ENCODE measurements around the gene GPR42.

Gene GPR42, protein sequence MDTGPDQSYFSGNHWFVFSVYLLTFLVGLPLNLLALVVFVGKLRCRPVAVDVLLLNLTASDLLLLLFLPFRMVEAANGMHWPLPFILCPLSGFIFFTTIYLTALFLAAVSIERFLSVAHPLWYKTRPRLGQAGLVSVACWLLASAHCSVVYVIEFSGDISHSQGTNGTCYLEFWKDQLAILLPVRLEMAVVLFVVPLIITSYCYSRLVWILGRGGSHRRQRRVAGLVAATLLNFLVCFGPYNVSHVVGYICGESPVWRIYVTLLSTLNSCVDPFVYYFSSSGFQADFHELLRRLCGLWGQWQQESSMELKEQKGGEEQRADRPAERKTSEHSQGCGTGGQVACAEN

DNA sequence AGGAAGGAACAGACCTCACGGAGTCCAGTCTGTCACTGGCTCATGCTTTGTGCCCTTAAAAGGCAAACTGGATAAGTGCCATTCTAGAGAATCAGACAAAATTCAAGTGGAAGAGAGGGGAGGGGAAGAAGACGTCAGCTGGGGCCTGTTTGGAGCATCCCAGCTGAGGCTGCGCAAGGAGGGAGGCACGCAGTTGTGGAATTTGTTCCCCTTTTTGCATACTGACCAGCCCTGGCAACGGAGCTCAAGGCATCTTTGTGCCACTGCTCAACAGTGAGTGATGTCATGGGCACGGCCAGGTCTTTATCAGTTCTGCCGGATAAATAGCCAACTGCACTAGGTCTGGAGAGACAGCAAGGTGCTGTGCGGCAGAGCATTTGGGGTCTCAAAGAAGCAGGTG, at the start of gene GPR42:
Gene GPR42 (plus strand): TSS at position 347 of the 400 bp plus-strand sequence. CDS start 292 bp downstream, outside the sequence.
- no peak for DNase-seq

DNA sequence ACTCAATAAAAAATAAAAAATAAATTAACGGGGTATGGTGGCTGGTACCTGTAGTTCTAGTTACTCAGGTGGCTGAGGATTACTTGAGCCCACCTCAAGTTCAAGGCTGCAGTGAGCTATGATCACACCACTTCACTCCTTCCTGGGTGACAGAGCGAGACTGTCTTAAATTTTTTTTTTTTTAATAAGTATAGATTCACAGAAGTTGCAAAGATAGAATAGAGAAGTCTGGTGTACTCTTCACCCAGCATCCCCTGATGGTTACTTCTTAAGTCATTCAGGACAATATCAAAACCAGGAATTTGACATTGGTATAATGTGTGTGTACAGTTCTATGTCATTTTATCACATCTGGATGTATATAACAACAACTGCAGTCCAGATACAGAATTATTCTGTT, 49.6 kb upstream of the GPR42 start:
- DNase-seq: no peak

DNA sequence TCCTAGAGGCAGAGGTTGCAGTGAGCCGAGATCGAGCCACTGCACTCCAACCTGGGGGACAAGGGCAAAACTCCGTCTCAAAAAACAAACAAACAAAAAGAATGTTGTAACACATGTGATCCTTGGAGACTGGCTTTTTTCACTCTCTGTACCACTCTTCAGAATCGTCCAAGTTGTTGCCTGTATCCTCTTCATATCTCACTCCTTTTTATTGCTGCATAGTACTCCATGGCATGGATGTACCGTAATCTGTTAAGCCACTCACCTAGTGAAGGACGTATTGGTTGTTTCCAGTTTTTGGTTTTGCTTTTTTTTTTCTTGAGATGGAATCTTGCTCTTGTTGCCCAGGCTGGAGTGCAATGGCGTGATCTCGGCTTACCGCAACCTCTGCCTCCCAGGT, 48.9 kb upstream of the GPR42 start:
- no peak for DNase-seq

DNA sequence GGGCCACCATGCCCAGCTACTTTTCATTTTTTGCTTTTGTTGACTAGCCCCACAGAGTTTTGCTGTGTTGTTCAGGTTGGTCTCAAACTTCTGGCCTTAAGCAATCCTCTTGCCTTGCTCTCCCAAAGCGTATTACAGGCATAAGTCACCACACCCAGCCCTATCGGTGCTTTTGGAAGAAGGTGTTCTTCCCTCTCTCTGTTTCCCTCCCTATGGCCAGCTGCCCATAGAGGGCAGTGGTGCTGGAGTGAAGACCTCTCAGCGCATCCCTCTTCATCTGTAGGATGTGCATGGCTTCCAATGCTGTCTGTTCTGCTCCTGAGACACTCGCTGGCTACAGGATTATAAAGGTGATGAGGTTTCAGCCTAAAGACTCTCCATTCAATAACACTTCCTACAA, 43.2 kb upstream of the GPR42 start:
- DNase-seq: no peak

DNA sequence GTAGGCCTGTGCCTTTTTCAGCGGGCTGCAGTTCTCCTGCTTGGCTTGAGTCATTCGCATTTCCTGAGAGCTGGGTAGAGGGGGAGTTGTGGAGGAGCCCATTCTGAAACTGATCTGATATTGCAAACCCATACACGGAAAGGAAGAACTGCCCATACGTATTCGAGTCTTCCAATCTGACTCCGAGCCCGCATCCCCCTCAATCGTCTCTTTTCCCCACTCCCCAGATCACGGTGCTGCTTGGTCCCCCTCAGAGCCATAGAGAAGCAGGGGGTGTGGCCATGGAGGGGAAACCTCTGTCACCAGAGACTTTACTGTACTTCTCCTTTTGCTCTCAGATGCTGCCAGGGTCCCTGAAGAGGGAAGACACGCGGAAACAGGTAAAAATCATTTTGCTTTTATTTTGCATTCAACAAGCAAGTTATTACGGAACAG, 42.0 kb upstream of the GPR42 start, which contains the start of gene CD22:
Gene CD22 (plus strand): TSS at position 337 of the 435 bp plus-strand sequence. CDS start 2,854 bp downstream, outside the sequence.
- no peak for DNase-seq

DNA sequence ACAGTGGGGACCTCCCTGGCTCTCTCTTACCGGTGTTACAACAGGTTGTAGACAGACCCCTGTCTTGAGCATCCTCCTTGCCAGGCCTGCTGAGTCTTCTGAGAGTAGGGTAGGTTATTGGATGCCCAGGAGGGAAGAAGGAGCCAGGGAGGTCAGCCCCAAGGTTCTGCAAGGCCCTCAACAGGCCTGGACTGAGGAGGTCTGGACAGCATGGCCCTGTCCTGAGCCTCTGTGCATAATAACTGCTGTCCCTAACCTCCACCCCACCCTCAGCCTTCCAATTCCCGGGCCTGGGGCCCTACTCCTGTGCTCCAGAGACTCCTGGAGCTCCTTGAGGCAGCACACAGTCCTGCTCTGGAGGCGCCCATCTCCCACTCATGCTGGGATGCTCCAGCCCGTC, 41.5 kb upstream of the GPR42 start:
- DNase-seq: no peak

DNA sequence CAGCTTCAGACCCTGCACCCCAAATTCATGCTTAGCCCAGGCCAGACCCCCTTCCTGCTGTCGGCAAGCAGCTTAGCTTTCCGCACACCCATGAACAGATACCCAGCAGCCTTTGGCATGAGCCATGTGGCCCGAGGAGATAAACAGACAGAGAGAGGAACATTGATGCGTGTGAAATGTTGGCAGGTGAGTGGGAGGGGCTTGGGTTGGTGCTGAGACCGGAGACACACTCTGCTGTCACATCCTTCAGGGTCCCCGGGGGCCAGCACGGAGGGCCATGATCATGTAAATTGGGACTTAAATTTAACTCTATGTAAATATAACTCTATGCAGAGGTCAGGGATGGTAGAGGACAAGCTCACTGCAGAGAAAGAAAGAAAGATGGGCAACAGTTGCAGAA, 40.4 kb upstream of the GPR42 start:
- no peak for DNase-seq

DNA sequence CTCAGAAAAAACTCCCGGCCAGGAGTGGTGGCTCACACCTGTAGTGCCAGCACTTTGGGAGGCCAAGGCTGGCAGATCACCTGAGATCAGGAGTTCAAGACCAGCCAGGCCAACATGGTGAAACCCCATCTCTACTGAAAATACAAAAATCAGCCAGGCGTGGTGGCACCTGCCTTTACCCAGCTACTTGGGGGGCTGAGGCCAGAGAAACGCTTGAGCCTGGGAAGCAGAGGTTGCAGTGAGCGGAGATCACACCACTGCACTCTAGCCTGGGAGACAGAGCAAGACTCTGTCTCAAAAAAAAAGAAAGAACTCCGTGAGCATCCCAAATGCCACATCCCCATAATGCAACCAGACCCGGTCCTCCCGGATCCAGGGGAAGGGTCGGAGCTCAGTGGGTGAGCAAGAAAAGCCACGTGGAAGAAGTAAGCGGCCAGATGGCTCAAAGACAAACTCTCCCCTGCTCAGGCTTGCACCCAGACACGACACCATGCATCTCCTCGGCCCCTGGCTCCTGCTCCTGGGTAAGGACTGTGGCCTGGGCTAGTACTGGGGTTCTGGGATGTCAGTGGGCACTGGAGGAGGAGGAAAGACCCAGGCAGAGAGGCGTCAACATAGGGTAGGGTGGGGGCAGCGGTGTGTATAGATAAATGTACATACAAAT, 39.2 kb upstream of the GPR42 start:
- no peak for DNase-seq

DNA sequence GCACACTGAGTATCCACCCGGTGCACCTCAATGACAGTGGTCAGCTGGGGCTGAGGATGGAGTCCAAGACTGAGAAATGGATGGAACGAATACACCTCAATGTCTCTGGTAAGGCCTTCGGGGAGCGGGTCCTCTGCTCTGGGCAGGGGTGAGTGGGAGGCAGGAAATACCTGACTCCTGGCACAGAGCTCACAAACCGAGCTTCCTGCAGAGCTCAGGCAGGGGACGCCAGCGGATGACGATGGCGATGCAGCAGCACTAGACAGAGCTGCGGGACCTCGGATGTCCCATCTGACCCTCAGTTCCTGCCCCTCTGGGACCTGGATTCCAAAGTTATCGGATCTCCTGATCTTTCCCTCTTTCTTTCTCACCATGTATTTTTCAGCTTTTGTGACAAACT, 38.1 kb upstream of the GPR42 start:
- DNase-seq: no peak

DNA sequence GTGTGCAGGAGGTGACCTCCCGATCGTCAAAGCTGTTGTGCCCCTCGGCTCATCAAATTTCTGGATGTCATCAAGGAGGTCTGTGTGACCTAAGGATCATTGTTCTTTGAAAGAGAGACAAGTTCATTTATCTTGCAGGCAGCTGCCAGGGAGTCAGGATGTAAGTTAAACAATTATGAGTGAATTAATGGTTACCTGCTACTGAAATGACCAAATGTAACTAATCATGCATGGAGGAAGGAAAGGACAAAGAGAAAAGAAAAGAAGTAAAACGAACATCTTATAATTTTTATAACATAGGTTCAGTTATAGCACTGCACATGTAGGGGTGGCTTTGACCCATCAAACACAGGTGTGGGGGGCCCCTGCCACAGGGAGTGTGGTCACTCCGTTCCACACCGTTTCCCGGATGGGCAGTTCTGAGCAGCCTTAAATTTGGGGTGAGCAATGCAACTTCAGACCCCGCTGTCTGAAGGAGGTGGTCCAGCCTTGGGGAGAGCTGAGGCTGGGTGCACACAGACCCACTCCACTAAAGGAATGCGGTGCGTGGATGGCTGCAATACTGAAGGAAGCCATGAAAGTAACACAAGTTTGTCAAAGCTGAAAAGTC, 36.6 kb upstream of the GPR42 start:
- DNase-seq: no peak

DNA sequence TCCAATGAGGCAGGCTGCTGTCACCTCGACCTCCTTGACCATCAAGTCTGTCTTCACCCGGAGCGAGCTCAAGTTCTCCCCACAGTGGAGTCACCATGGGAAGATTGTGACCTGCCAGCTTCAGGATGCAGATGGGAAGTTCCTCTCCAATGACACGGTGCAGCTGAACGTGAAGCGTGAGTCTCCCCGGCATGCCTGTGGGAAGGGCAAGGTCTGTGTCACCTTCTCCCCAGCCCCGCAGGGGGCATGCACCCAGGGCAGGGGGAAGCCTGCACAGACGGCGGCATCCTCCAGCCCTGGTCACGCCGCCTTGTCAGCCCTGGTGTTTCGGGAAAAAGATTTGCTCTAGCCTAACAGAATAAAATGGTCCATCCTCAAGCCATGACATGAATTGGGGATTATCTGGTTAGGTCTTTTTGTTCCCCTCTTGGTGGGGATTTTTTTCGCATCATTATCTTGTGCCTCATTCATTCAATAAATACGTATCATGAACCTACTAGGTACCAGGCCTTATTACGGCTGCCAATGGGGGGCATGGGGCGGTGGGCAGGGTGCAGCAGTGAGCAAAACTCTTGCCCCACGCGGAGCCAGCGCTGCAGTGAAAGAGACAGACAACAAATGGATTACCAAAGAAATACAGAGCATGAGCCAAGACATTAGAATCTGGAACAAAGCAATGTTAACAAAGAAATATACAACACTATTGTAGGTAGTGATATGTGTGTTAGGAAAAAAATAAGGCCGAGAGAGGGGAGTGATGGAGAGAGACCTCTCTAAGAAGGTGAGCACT, 34.5 kb upstream of the GPR42 start:
- no peak for DNase-seq

DNA sequence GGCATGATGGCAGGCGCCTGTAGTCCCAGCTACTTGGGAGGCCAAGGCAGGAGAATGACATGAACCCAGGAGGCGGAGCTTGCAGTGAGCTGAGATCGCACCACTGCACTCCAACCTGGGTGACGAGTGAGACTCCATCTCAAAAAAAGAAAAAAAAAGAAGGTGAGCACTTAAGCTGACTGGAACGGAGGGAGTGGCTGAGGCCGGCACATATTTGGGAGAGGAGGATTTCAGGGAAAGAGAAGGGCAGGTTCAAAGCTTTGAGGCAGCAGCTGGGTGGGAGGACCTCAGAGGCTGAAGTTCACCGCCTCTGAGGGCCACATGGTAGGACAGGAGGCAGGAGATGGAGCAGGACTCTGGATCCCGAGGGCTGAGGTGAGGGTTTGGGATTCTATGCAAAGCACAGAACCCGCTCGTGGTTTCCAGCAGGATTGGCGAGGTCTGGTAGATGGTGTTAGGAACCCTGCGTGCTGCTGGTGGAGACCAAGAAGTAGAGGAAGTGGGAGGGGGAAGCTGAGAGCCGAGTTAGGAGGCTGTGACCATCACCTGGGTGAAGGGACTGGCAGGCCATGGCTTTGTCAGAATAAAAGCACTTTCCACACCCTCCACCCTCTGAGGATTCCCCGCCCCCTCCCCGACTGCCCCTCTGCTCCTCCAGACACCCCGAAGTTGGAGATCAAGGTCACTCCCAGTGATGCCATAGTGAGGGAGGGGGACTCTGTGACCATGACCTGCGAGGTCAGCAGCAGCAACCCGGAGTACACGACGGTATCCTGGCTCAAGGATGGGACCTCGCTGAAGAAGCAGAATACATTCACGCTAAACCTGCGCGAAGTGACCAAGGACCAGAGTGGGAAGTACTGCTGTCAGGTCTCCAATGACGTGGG, 33.5 kb upstream of the GPR42 start:
- no peak for DNase-seq

DNA sequence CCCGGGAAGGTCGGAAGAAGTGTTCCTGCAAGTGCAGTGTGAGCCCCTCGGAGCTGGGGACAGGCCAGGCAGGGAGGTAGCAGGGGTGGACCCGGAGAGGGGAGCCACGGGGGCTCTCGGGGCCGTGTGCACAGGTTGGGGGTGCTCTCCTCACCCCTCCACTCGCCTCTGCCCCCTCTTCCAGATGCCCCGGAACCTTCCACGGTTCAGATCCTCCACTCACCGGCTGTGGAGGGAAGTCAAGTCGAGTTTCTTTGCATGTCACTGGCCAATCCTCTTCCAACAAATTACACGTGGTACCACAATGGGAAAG, 32.9 kb upstream of the GPR42 start:
- DNase-seq: no peak

DNA sequence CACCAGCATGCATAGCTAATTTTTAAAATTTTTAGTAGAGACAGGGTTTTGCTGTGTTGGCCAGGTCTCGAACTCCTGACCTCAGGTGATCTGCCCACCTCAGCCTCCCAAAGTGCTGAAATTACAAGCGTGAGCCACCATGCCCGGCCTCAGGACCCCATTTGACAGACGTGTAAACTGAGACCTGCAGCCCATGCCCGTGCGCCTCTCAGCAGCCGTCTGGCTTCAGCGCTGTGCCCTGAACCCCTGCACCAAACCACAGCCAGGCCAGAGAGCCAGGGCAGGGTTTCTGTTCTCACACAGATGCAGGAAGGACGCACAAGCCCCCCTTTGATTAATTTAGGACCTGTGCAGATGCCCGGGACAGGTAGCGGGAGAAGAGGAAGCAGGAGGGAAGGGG, 30.4 kb upstream of the GPR42 start:
- DNase-seq: no peak

DNA sequence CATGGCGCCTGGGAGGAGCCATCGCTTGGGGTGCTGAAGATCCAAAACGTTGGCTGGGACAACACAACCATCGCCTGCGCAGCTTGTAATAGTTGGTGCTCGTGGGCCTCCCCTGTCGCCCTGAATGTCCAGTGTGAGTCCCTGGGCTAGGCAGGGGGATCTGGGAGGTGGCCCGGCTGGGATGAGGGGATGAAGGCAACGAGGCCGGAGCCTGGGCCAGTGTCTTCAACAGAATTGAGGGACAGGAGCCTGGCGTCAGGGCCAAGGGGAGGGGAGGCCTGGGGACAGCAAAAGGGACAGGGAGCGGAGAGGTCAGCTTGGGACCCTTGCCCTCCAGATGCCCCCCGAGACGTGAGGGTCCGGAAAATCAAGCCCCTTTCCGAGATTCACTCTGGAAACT, 29.9 kb upstream of the GPR42 start:
- no peak for DNase-seq

DNA sequence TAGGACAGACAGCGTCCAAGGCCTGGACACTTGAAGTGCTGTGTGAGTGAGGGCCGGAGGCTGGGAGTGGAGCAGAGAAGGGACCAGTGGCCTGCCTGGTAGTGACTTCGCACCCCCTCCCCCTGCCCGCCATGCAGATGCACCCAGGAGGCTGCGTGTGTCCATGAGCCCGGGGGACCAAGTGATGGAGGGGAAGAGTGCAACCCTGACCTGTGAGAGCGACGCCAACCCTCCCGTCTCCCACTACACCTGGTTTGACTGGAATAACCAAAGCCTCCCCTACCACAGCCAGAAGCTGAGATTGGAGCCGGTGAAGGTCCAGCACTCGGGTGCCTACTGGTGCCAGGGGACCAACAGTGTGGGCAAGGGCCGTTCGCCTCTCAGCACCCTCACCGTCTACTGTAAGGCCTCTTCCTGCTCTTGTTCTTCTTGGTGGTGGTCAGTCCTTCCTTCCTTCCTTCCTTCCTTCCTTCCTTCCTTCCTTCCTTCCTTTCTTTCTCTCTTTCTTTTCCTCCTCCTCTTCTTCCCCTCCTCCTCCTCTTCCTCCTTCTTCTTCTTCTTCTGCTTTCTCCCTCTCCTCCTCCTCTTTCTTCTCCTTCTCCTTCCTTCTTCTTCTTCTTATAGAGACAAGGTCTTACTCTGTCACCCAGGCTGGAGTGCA, 29.2 kb upstream of the GPR42 start:
- DNase-seq: no peak

DNA sequence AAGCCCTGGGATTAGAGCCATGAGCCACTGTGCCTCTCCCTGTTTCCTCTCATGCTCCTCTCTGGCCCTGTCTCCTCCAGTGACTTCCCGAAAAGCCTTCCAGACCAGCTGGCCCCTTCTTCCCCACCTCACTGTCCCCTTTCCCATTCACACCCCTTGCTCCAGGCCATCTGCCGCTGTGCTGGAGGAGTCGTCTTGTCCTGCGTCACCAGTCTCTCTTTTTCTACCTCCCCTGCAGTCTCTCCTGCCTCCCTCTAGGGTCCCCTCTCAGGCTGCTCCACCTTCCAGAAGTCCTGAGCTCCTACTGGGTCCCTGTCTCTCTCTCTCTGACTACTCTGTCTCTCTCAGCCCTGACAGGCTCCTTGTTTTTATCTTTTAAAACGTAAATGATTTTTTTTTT, 28.4 kb upstream of the GPR42 start:
- no peak for DNase-seq

DNA sequence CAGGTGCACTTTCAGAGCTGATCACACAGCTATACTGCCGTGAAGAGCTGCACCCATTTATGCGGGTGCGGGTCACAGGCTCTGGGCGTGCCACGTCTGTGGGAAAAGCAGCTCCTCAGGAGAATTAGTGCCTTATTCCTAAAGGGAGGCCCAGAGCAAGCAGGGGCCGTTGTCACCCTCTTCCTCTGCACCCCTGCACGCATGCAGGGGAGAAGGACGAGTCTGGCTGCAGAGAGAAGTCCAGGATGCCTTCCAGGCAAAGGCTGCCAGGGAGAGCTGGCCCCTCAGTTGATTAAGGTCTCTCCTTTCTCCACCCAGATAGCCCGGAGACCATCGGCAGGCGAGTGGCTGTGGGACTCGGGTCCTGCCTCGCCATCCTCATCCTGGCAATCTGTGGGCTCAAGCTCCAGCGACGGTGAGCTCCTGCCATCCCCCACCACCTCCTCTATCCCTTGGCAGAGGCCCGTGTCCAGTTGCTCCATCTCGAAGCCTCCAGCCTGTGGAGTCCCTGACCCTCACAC, 26.3 kb upstream of the GPR42 start:
- DNase-seq: no peak

DNA sequence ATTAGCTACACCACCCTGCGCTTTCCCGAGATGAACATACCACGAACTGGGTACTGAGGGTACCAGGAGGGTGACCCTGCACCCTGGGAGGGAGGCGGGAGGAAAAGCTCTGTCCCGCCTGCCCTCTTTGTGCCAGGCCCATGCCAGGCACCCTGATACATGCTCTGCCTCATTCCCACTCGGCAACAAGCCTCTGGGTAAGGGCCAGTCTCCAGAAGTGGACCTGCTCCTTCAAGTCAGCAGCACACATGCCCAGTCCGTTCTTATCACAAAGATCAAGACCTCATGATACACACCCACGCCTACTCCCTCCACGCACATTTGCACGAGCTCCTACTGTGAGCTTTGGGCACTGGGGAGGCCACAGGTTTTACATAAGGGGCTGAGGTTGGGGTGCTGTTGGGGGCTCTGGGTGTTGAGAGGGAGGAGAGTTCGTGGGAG, 25.2 kb upstream of the GPR42 start:
- DNase-seq: no peak

DNA sequence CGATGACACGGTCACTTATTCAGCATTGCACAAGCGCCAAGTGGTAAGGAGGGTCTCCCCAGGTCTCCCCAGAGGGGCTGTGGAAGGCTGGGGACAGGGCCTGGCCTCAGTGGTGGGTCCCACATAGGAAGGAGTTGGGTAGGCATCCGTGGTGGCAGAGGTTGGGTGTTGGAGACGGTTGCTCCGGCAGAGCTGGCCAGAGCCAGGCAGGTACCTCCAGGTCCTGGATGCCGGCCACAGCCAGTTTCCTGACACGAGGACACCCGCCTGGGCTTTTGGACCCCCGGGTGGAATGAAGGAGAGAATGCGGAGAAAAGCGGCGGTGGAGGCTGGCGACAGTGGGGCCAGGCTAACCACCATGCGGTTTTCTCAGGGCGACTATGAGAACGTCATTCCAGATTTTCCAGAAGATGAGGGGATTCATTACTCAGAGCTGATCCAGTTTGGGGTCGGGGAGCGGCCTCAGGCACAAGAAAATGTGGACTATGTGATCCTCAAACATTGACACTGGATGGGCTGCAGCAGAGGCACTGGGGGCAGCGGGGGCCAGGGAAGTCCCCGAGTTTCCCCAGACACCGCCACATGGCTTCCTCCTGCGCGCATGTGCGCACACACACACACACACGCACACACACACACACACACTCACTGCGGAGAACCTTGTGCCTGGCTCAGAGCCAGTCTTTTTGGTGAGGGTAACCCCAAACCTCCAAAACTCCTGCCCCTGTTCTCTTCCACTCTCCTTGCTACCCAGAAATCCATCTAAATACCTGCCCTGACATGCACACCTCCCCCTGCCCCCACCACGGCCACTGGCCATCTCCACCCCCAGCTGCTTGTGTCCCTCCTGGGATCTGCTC, 24.4 kb upstream of the GPR42 start:
- no peak for DNase-seq
